HG03060 (cell line): ENCODE measurements around the gene TBC1D9.

ENCODE experiments used
- ATAC-seq: cut with Tn5 transposase; IDR thresholded peaks from one replicate; pipeline ENCODE4 v1.9.1; 2021; ENCODE audit warnings: low read depth, moderate number of reproducible peaks; ENCODE audit not compliant: unreplicated experiment

The TBC1D9 gene

DNA sequence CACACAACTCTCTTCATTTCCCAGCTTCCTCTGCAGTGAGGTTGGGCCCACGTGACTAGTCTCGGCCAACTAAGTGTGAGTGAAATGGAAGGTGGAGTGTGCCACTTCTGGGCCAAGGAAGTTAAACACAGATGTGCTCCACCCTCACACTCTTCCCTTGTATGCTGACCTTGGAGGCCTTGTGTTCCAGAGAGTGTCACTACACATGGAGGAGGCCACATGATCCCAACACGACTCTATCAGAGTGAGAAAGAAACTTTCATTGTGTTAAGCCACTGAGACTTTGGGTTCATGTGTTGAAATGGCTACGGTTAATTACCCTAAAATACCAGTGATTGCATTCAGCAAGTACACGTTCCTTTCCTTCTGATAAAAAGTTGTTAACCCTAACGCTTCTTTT is 55.1 kb downstream of the TBC1D9 start:
- ATAC-seq = no peak

DNA sequence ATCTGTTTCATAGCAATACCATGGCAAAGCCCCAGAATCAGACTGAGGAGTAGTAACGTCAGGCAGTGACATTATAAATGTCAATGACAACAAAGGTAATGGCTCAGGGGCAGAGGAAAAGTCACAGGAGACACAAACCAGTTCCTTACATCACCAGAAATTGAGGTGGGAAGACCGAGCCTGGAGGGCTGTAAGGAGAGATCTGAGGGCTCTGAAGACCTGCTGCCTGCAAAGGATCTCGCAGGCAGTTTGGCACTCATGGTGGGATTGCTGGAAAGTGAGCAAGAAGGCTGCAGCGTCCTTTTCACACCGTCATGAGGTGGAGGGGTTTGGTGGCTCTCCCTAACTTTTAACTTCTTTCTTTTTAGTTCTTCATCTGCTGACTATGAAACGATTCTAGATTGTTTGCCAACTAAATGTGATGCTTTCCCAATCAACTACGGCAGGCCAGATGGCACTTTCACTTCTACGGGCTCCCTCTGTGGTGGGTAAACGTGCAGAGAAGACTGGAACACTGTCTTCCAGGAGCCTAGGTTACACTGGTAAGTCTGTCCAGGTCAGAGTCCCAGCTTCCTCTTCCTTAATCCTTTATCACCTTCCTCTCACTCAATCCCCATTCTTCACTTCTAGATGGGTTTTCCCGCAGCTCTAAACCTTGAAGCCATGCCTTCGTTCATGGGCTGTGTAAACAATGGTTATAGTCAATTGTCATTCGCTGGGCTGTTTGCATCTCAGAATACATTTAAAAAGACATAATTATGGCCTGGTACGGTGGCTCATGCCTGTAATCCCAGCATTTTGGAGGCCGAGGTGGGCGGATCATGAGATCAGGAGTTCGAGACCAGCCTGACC is 58.2 kb downstream of the TBC1D9 start:
- no peak for ATAC-seq

DNA sequence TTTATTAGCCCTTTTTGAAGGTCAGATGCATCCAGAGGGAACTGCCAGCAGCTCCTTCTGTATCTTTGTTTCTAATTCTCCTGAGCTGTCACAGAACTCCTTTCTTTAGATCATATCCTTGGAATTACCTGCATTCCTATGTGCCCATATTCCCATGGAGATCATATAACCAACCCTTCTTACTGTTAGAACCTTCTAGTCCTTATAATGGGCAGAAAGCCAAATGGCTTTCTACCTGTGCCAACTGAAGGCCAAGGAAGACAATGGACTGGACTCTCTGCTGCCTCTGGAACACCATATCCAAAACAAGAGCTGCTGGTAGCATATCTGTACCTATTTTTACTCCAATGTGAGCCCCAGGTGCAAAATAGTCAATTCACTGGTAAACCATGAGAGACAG is 60.7 kb downstream of the TBC1D9 start:
- no peak for ATAC-seq

DNA sequence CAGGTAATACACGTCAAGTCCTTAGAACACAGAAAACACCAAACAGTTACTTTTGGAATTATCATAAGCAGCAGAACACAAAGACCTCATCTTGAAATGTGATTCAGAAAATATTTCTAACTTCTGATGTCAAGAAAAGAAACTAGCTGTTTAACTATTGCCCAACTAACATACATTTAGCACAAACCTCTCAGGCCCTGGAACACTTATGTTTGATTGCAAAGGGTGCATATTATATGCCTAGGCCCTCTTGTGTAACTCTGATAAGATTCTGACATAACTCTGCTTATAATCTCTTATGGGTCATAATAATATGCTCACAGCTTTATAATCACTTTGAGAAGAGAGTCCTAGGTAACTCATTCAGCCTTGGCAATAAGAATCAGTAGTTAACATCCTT is 62.6 kb downstream of the TBC1D9 start:
- no peak for ATAC-seq

DNA sequence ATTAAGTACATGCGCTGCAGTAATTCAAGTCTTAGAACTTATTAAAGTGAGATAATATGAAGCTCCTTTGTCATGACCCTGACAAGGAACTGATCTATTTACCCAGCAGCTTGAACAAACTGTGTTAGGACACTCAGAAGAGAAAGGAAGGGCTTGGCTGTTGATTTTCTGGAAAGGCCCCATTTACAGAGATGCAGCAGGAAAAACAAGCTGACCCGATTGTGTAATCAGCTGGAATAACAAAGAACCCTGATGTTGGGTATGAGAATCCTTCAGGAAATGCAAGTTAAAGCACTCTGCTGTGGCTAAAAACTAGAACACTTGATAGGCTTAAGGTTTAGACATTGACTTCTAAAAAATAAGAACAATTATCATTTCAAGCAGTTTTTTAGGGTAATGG is 64.8 kb downstream of the TBC1D9 start:
- no peak for ATAC-seq

DNA sequence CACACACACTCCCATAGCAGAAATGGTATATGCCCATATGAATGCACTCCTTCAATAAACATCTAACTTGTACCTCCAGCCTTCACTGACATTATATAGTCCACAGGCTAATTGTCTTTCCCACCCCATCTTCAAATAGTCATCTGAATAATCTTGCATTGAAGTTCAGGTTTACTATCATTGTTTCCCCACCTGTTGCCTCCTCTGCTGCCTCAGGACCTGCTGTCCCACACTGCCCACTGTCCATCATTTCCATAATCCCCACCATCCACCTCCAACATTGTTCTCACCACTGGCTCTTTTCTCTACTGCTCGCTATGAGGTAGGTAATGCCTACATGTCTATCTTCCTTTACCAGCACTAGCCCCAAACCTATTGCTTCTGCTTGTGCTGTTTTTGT is 66.1 kb downstream of the TBC1D9 start:
- no peak for ATAC-seq

DNA sequence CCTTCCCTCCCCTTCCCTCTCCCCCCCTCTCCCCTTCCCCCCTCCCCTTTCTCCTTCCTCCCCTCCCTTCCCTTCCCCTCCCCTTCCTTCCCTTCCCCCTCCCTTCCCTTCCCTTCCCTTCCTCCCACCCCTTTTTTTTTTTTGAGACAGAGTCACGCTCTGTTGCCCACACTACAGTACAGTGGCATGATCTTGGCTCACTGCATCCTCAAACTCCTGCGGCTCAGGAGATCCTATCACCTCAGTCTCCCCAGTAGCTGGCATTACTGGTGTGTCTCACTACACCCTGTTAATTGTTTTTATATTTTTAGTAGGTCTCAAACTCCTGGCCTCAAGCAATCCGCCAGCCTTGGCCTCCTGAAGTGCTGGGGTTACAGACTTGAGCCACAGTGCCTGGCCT is 66.6 kb downstream of the TBC1D9 start:
- no peak for ATAC-seq

DNA sequence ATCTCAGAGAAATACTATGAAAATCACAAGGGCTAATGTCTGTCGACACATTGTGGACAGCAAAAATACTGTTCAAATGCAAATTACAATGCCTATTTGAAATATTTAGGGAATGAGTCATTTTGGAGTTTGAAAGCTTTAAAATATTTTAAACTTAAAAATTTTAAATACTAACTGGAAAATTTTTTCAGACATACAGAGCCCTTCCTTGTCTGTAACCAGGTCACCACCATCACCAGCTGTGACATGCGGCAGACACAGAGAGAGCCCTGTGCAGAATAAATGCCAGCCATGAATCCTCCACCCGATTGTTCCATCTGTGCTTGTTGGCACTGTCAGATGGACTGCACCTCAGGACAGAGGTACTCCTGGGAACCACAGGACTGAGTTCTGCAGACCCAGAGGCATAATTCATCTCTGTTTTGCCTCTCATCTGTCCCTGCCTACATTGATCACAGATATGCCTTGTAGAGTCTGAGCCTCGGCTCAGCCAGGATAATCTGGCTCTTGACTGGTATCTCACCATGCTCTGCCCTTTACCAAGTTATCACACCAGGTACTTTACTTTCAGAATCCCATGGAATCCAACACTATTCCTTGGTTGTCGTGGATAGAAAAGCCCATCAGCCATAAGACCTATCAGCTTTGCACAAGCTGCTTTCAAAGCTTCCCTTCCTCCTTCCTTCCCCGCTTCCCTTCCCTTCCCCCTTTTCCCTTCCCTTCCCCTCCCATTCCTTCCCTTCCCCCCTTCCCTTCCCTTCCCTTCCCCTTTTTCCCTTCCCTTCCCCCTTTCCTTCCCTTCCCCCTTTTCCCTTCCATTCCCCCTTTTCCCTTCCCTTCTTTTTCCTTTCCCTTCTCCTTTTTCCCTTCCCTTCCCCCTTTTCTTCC is 67.2 kb downstream of the TBC1D9 start:
- no peak for ATAC-seq

DNA sequence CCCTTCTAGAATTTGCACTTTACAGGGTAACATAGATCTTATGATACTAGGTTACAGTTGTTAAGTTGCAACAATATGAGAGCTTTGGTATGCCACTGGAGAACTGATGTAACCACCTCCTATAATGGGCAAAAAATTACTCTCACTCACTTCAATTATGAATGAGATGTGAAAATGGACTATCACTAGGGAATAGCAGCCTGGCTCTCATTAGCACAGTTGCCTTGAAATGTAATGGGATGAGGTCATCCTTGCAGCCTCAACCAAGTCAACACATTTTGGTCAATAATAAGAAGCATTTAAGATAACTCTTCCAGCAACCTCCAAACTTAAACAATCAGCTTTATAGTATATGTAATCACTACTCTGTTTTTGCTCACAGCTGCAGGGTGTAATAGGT is 69.4 kb downstream of the TBC1D9 start:
- no peak for ATAC-seq

DNA sequence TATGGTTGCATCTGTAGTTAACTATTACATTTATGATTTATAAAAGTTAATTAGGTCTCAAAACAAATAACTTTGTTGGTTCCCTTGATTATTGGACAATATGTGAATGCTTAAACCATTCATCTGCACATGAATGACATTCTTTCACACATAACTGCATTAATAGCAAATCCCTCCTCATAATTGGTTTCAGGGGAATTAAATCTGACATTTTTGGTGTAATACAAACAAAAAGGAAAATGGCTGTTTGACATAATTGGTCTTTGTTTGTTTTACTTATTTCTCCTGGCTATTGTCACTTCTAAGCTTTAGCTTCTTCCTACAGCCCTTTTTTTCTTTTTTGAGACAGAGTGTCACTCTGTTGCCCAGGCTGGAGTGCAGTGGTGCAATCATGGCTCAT is 71.9 kb downstream of the TBC1D9 start:
- no peak for ATAC-seq

DNA sequence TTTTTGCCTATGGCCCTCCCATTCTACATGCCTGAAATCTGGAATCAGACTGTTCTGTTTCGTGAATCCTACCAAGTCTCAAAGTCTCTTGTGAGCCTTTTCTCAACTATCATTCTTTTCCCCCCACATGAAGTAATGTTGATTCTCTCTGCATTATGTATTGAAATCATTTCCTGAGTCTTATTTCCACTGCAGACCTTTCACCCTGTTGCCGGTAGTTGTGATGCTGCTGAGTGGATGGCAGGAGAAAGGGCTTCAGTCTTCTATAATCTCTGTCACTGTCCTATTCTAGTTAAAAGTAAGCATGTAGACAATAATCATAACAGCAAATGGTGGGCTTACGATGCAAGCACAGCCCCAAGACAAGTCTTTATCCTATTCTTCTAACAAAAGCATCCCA is 75.0 kb downstream of the TBC1D9 start:
- no peak for ATAC-seq

DNA sequence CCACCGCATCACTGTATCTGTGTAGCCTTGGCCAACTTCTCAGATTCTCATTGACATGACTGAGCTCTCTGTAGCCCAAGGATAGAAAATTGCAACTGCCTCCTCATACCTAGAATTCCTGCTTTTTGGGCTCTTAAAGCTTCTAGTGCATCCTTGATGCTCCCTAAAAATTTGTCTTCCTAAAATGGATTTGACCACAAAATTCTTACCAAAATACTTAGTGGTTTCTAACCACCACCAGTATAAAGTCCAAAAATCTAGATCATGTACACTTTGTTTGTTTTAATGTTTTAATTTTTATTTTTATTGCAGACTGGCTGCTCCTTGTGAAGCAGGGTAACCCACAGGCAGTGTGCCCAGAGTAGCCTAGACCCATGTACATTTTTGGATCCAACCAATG is 75.5 kb downstream of the TBC1D9 start:
- no peak for ATAC-seq

DNA sequence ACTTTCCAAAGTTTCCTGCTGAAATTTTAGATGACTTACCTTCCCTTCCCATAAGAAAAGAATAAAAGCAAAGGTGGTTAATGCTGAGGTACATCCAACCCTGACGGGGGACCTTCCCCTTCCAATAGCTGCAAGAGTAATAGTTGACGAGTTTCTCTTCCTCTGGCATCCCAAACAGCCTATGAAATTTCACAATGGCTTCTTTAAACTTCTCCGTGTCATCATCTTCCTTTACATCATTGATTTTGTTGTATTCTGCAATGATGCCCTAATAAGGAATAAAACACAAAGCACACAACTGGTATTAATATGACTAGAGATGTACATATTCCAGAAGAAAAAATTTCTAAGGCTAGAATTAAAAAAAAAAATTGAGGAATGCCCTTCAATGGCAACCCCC is 76.6 kb downstream of the TBC1D9 start:
- no peak for ATAC-seq

DNA sequence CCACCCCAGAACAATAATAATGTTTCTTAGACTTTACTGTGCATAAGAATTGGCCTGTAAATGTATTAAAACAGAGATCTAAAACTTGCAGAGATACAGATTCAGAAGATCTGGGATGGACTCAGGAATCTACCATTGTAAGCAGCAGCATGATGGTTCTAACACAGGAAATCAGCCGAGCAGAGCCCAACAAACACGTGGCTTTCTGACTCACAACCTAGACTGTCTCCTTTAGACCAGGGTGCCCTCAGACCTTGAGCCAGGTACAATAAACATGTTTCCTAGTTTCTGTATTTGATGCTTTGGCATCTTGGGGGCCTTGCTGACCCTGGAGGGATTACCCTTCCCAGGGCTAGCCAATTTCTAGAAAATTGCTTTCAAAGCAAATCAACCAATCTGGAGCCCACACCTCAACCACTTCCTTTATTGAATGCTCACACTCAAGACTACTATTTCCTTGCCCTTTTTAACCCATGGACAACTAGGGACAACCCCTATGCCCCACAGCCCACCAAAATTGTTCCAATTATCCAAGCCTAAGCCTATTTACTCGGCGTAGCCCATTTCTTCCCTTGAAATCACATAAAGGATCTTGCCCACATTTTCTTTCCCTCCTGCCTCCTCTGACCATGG is 80.5 kb downstream of the TBC1D9 start:
- ATAC-seq = no peak

DNA sequence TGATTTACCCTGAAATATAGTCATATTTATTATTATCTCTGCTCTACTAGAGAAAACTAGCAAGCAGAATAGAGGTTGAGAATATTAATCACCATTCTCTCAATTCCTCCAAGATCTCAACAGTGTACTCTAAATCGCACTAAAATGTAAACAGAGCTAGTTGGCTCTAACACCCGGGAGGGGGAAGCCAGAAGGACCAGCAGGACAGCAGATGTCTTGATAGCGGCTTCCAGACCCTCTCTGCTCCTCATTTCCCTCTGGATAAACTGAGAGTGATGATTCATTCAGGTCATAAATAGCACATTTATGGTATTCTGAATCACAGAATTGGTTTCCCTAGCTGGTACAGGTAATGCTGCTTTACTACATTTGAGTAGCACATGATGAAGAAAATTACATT is 82.5 kb downstream of the TBC1D9 start:
- no peak for ATAC-seq

DNA sequence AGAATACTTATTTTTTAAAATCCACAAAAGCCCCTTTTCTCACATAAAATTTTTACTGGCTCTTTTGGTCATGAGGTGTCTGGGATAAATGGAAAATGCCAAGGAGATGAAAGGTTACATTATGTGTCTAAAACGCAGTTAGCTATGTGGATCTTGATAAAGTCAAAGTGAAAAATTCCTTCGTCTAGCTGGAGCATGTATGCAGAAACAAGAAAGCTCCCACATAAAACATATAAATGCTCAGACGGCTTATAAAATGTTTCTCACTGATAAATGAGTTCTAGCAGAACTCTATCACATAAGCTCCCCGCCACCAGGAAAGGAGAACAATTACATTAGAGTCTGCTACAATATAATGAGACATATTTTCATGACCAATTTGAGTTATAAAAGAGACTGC is 83.8 kb downstream of the TBC1D9 start:
- no peak for ATAC-seq

DNA sequence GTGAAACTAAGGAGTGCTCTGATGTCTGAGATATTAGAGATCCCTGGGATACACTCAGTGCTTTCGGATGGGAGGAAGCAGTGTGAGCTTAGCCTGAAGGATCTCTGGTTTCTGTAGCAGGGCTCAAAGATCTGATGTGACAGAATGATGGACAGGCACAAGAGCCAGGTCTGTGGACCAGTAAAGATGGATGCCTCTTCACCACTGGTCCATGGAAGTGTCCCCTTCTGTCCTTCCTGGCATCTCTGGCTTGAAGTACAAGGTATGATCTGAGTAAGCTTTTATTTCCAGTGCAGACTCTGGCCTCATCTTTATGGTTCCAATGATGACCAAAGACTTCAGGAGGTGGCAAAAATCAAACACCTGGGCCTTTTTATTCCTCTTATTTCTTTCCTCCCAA is 88.1 kb downstream of the TBC1D9 start:
- ATAC-seq = no peak

DNA sequence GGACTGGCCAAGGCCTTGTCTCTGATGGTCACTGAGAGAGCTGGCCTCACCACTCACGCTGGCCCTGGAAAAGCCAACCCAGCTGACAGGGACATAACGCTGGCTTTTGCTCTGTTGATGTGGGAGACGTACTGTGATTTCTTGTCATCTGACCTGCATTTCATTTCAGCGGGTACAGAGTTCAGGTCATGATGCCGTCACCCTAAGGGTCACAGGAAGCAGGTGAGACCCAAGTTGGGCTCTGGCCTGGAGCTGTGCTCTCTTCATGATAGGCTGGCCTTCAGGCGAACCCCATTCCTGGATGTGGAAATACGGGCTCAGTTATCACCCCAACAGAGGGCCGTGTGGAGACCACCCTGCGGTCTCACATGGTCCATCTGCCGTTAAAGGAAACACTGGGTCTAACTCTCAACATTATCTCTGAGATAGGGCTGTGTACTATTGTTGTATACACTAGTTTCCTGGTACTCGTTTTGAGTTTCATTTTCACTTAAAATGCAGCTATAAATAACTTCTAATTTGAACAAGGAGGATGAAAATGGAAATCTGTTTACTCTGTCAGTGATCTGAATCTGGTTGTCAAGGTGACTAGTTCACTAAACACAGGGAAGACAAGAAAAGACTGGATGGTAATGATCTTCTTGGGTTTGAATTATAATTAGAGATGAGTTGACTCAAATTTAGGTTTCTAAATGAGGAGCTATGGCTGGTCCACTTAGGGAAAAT is 89.1 kb downstream of the TBC1D9 start:
- no peak for ATAC-seq

DNA sequence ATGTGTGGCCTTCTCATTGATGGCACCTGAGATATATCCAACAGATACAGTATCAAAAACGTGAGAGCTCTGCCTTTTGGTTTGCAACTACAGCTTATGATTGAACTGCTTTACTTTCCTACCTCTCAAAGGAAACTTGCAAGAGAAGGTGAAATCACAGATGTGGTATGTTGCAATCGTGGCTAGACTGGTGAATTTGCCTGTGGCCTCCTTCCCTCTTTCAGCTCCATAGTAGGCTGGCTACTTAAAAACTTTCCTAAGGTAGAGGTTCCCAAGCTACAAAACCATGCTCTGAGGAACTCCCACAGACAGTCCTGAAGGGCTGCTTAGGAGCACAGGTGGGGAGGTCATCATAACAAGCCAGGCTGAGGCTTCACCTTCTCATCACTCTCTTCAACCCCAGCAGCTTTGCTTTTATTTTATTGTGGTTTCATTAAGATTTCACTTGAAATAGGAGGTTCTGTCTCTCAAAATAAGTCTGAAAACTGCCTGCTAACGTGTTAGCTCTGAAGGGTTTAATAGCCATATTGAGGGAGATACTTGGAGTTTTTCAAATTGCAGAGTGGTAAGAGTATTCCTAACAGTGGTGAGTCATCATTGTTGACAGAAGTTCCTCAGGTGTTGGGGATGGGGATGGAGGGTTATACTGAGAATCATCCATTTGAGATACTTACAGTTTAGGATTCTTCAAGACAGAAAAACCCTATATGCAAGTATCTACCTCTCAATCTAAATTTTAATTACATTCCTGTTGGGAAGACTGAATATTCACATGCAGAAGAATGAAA is 93.9 kb downstream of the TBC1D9 start:
- no peak for ATAC-seq

DNA sequence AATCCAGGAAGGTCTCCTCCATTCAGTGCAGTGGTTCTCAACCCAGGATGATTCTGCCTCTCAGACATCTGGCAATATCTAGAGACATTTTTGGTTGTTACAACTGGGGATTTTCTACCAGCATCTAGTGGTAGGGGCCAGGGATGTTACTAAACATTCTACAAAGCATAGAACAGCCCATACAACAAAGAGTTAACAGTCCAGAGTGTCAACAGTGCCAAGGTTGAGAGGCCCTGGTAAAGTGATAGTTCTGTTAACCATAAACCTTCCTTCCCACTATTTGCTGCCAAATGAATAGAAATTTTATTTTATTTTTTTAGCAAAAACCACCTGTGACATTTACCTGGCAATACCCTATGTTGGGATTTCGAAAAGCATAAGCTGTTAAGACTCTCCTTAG is 94.6 kb downstream of the TBC1D9 start:
- no peak for ATAC-seq
